Stimulated activated CD4-positive, alpha-beta T cell treated with anti-CD3 and anti-CD28 coated beads, Interleukin-12 subunit alpha, Interleukin-12 subunit beta, amount 100 ng/mL, for 48 hours (primary cell): Measurements from ENCODE around the gene PHF20.
"Not testable (repeated sequence)": the region's sequence is repeated elsewhere in the genome, so short reads cannot be mapped to it uniquely, and the experiment has no call there.

ENCODE experiments used
- DNase-seq, 3 donors: peaks; one replicate each; pipeline ENCODE4 v3.0.0-alpha.2; 2020; ENCODE audit warnings: low read depth in 2 of 3, low spot score in 1 of 3

PHF20 gene

GRCh38 chr20:35776513-35777101 lies 4.8 kb downstream of the PHF20 start:
- no peak for DNase-seq

GRCh38 chr20:35783811-35784210 lies 12.0 kb downstream of the PHF20 start:
- not testable (repeated sequence) for DNase-seq

GRCh38 chr20:35785541-35785940 lies 13.7 kb downstream of the PHF20 start:
- DNase-seq: not testable (repeated sequence)

DNA sequence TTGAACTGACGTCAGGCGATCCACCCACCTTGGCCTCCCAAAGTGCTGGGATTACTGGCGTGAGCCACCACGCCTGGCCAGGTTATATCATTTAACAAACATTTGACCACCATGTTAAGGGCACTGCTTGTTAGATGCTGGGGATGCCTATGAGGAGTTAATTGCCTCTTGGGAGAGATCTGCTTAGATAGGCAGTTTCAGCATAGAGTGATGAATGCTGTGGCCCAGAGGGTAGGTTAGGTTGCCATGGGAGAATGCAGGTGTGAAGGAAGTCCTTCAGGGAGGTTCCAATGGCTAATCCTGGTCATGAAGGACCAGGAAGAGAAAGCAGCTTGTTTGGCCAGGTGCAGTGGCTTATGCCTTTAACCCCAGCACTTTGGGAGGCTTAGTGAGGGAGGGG lies 17.0 kb downstream of the PHF20 start:
- no peak for DNase-seq

- no peak for DNase-seq
Measured at GRCh38 chr20:35791097-35791496, 19.3 kb downstream of the PHF20 start.

DNA sequence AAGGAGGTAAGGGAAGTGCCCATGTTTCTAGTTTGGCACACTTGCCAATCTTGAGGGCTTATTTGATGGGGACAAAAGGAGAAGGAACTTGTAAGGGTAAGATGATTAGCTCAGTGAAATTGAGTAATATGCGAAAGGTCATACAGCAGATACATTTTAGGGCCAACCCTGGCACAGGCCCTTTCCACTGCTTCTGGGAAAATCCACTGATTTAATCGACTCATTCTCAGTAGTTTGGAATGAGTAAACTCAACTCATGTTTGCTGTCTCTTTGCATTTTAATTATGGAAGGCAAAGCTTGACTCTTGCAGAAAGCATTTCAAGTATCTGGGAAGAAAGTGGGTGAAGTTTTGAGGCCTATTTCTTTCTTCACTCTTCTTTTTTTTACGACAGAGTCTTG lies 20.0 kb downstream of the PHF20 start:
- DNase-seq: no peak

DNA sequence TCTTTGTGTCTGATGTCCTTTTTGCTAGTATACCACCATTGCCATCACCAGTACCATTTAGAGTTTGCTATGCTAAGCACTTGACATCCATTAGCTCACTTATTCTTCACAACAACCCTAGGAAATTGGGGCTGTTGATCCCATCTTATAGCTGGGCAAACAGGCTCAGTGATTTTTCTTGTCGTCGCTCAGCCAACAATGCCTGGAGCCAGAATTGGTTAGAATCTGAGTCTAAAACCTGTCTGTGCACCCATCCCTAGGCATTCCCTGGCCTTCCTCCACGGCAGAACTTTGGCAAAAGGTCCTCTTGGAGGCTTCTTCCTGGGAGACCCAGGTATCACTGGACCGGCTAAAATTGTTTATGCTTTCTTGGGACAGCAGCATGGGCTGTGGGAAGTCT lies 20.9 kb downstream of the PHF20 start:
- DNase-seq: no peak

GRCh38 chr20:35796571-35796970 lies 24.8 kb downstream of the PHF20 start:
- DNase-seq: no peak

GRCh38 chr20:35801865-35802264 lies 30.1 kb downstream of the PHF20 start:
- no peak for DNase-seq

DNA sequence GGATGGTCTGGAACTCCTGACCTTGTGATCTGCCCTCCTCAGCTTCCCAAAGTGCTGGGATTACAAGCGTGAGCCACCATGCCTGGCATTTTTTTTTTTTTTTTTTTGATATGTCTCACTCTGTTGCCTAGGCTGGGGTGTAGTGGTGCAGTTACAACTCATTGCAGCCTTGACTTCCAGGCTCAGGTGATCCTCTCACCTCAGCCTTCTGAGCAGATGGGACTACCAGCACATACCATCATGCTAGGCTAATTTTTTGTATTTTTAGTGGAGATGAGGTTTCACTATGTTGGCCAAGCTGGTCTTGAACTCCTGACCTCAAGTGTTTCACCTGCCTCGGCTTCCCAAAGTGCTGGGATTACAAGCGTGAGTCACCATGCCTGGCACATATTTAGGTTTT lies 34.3 kb downstream of the PHF20 start:
- no peak for DNase-seq

- DNase-seq: no peak
Measured at GRCh38 chr20:35807877-35808276, 36.1 kb downstream of the PHF20 start.

- no peak for DNase-seq
Measured at GRCh38 chr20:35820715-35821114, 48.9 kb downstream of the PHF20 start.

GRCh38 chr20:35821807-35822242 lies 50.0 kb downstream of the PHF20 start:
- DNase-seq: no peak

DNA sequence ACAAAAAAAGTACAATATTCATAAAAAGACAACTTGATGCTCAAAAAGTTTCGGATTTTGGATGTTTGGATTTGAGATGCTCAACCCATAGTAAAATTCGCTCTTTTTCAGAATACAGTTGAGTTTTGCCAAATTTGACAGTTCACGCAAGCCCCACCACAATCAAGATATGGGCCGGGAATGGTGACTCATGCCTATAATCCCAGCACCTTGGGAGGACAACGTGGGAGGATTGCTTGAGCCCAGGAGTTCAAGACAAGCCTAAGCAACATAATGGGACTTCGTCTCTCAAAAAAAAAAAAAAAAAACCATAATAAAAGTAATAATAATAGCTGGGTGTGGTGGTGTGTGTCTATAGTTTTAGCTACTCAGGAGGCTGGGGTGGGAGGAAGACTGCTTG lies 51.3 kb downstream of the PHF20 start:
- no peak for DNase-seq

DNA sequence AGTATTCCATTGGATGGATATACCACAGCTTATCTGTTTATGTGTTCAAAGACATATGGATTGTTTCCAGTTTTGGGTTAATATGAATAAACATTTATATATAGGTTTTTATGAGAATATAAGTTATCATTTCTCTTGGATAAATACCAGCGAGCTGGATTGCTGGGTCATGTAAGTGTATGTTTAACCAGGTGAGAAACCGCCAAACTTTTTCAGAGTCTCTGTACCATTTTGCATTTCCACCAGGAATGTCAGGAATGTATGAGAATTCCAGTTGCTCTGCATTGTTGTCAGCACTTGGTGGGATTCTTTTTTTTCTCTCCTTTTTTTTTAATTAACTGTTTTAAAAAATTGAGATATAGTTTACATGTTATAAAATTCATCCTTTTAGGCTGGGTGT lies 52.1 kb downstream of the PHF20 start:
- no peak for DNase-seq

DNA sequence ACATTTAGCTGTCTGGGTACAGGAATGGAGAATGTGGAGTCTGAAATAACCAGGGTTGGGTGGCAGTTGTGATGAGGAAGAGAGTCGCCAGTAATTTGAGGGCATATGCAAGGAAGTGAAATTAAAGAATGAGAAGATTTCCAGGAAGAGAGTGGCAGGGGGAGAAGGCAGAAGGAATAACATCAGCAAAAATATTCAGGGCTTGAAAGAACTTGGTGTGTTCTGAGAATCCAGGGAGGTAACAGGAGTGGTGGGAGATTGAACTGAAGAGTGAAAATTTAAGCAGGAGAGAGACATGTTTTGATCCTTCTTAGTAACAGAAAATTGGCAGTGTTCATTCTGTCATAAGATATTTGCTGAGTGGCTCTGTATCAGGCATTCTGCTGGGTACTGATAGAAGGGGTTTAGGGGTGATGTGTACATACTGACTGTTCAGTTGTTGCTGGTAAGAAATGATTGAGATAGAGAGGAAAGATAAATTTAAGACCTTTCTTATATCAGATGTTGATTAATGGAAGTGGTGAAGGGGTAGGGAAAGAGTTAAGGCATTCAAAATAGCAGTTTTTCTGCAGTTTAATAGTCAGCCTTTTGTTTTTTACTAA lies 54.7 kb downstream of the PHF20 start:
- DNase-seq: no peak

GRCh38 chr20:35828434-35828833 lies 56.6 kb downstream of the PHF20 start:
- DNase-seq: no peak

DNA sequence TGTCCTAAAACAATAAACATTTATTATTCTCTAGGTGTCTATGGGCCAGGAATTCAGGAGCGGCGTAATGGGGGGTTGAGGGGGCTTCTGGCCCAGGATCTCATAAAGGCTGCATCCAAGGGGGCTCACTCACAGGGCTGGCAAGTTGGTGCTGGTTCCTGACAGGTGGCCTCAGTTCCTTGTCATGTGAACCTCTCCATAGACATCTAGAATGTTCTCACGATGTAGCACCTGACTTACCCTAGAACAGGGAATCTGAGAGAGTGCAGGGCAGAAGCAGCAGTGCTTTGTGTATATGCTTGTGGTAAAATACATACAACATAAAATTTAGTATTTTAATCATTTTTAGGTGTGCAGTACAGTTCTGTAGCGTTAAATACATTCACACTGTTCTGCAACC lies 57.1 kb downstream of the PHF20 start:
- no peak for DNase-seq

- no peak for DNase-seq
Measured at GRCh38 chr20:35830264-35830663, 58.4 kb downstream of the PHF20 start.

DNA sequence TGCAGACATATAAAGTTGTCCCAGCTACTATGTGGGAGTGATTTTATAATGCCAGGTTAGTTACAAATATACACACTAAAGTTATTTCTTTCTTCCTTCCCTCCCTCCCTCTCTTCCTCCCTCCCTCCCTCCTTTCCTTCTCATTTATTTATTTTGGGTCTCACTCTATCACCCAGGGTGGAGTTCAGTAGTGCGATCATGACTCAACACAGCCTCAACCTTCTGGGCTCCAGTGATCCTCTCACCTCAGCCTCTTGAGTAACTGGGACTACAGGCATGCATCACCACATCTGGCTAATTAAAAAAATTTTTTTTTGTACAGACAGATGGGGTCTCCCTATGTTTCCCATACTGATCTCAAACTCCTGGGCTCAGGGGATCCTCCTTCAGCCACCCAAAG lies 59.2 kb downstream of the PHF20 start:
- no peak for DNase-seq

GRCh38 chr20:35831971-35832370 lies 60.2 kb downstream of the PHF20 start:
- DNase-seq: no peak

DNA sequence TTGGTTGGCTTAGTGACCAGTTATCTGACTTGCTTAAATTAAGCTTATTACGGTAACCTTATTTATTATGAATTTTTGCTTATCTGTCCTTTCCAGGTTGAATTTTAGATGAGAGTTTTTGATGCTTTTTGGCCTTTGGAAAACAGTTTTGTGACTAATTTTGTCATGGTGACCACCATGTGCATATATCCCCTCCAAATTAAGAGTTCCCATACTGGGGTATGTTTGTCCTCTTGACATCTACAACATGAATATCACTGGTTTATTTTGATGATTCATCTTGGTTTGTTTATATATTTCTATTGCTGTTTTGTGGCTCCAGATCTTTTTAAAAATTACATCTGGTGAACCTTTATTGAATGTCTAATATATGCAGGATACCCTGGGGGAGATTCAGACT lies 61.4 kb downstream of the PHF20 start:
- DNase-seq: no peak

GRCh38 chr20:35837577-35838195 lies 65.9 kb downstream of the PHF20 start:
- no peak for DNase-seq
